Chondrocyte (in vitro differentiated cells): ENCODE data around the gene MND1. TPM values are rescaled to one million over a fixed set of nuclear protein-coding genes. Genes with fewer than 3 reads are reported as not detected.

Experiments used
- DNase-seq: peaks from one replicate; pipeline ENCODE4 v3.0.0; 2021; ENCODE audit warnings: mixed read lengths, low spot score
- H3K27ac Mint-ChIP-seq: one replicate; pipeline ENCODE4 v1.8.0; 2021; ENCODE audit warnings: mild to moderate bottlenecking, moderate library complexity, mixed read lengths; ENCODE audit not compliant: unreplicated experiment
- H3K27me3 Mint-ChIP-seq: 2 replicates; pipeline ENCODE4 v1.8.0; 2021; ENCODE audit warnings: low read depth, mixed read lengths
- H3K36me3 Mint-ChIP-seq: 2 replicates; pipeline ENCODE4 v1.8.0; 2021; ENCODE audit warnings: low read depth, mixed read lengths
- H3K4me1 Mint-ChIP-seq: 2 replicates; pipeline ENCODE4 v1.8.0; 2021; ENCODE audit warnings: low read depth, mild to moderate bottlenecking, mixed read lengths
- H3K4me3 Mint-ChIP-seq: one replicate; pipeline ENCODE4 v1.8.0; 2021; ENCODE audit warnings: mild to moderate bottlenecking, moderate library complexity, mixed read lengths; ENCODE audit not compliant: unreplicated experiment
- H3K9me3 Mint-ChIP-seq: 2 replicates; pipeline ENCODE4 v1.8.0; 2021; ENCODE audit warnings: low read depth, mixed read lengths
- CTCF ChIP-seq: fragments of 200-600 bp; sonication (generic); IDR thresholded peaks from 2 replicates; pipeline ENCODE4 v1.5.0; 2021; ENCODE audit warnings: antibody characterized with exemption, mild to moderate bottlenecking, moderate library complexity
- total RNA-seq: library from RNA; stranded (reverse); gene quantifications from 3 replicates; pipeline ENCODE4 v1.2.1, GENCODE V29; 2021

Gene MND1
- total RNA-seq, 1 donor from 2014 or later = 0.90 TPM

GRCh38 chr4:153314915-153315314 lies 29.6 kb upstream of the MND1 start:
- Mint-ChIP-seq H3K4me1 (no peaks in the 10 kb centered on the region), H3K9me3 (no peaks in the 10 kb centered on the region), H3K27ac (no peak overlapping the region), H3K36me3 (peaks cover 6% of the 10 kb centered on the region), H3K4me3 (no peak overlapping the region), H3K27me3 (no peaks in the 10 kb centered on the region)
- no peak for TF ChIP-seq CTCF
- DNase-seq = no peak

- Mint-ChIP-seq H3K36me3 (peaks cover 9% of the 10 kb centered on the region), H3K4me1 (no peaks in the 10 kb centered on the region), H3K4me3 (no peak overlapping the region), H3K27ac (no peak overlapping the region), H3K9me3 (no peaks in the 10 kb centered on the region), H3K27me3 (no peaks in the 10 kb centered on the region)
- no peak for DNase-seq
- TF ChIP-seq CTCF = peak; percentile 89
Observed at GRCh38 chr4:153318696-153319320, 25.7 kb upstream of the MND1 start.

- Mint-ChIP-seq H3K9me3 (no peaks in the 10 kb centered on the region), H3K27me3 (no peaks in the 10 kb centered on the region), H3K4me1 (no peaks in the 10 kb centered on the region), H3K36me3 (peaks cover 3% of the 10 kb centered on the region), H3K4me3 (no peak overlapping the region), H3K27ac (no peak overlapping the region)
- no peak for DNase-seq
- no peak for TF ChIP-seq CTCF
Observed at GRCh38 chr4:153322791-153323190, 21.7 kb upstream of the MND1 start.

GRCh38 chr4:153324046-153324445 lies 20.4 kb upstream of the MND1 start:
- H3K4me3 Mint-ChIP-seq = no peak overlapping the region
- H3K27me3 Mint-ChIP-seq = no peaks in the 10 kb centered on the region
- peaks cover 3% of the 10 kb centered on the region for H3K36me3 Mint-ChIP-seq
- H3K4me1 Mint-ChIP-seq = no peaks in the 10 kb centered on the region
- no peak for DNase-seq
- no peak for TF ChIP-seq CTCF
- no peaks in the 10 kb centered on the region for H3K9me3 Mint-ChIP-seq
- H3K27ac Mint-ChIP-seq = no peak overlapping the region

- Mint-ChIP-seq H3K27ac (no peak overlapping the region), H3K4me1 (no peaks in the 10 kb centered on the region), H3K4me3 (no peak overlapping the region), H3K36me3 (peaks cover 3% of the 10 kb centered on the region), H3K9me3 (no peaks in the 10 kb centered on the region), H3K27me3 (no peaks in the 10 kb centered on the region)
- TF ChIP-seq CTCF = no peak
- DNase-seq = no peak
Observed at GRCh38 chr4:153325558-153325957, 18.9 kb upstream of the MND1 start.
